ENCODE data around the gene KCNG4. TPM values are rescaled to one million over a fixed set of nuclear protein-coding genes. Genes with fewer than 3 reads are reported as not detected.

The KCNG4 gene
- polyA plus RNA-seq, 1 experiment = not detected

GRCh38 chr16:84283314-84284153, 43.7 kb upstream of the KCNG4 start:
- no peak for TF ChIP-seq CTCF (IDR thresholded peaks at IDR 0.05; ENCODE audit: low read depth, low read length)
- CTCF ChIA-PET = interaction anchor here (0.6 to 1.3 kb wide), 2 partner anchors 127 to 201 kb away, joined by 4 to 7 read pairs; no protein-coding TSS in a partner anchor
- Histone ChIP-seq H3K9me3 (ENCODE audit: control insufficient read depth, insufficient read depth, low read length) (peaks cover 3% of the 10 kb centered on the region; the same call in 1 of the 2 replicates), H3K4me3 (ENCODE audit: low read depth, low read length) (no peak overlapping the region), H3K27ac (ENCODE audit: low read depth, low read length) (no peak overlapping the region), H3K27me3 (ENCODE audit: control insufficient read depth, insufficient read depth, low read length) (peaks cover 16% of the 10 kb centered on the region)
- POLR2A ChIA-PET = no interaction called here
- no peak for DNase-seq (ENCODE audit: low read depth, low spot score)

GRCh38 chr16:84282533-84282932, 42.7 kb upstream of the KCNG4 start:
- no peak for TF ChIP-seq CTCF (IDR thresholded peaks at IDR 0.05; ENCODE audit: low read depth, low read length)
- Histone ChIP-seq H3K27me3 (ENCODE audit: control insufficient read depth, insufficient read depth, low read length) (peaks cover 10% of the 10 kb centered on the region), H3K27ac (ENCODE audit: low read depth, low read length) (no peak overlapping the region), H3K4me3 (ENCODE audit: low read depth, low read length) (no peak overlapping the region), H3K9me3 (ENCODE audit: control insufficient read depth, insufficient read depth, low read length) (no peaks in the 10 kb centered on the region)
- DNase-seq (ENCODE audit: low read depth, low spot score) = no peak
- POLR2A ChIA-PET = no interaction called here
- CTCF ChIA-PET = no interaction called here

GRCh38 chr16:84281074-84281473, 41.3 kb upstream of the KCNG4 start:
- no peak for TF ChIP-seq CTCF (IDR thresholded peaks at IDR 0.05; ENCODE audit: low read depth, low read length)
- ChIA-PET POLR2A (no interaction called here), CTCF (interaction anchor here (0.9 to 2.7 kb wide), 3 partner anchors 27 to 203 kb away, joined by 3 to 19 read pairs (median 3); partner anchors contain the start of gene TAF1C)
- Histone ChIP-seq H3K27ac (ENCODE audit: low read depth, low read length) (no peak overlapping the region), H3K9me3 (ENCODE audit: control insufficient read depth, insufficient read depth, low read length) (no peaks in the 10 kb centered on the region), H3K27me3 (ENCODE audit: control insufficient read depth, insufficient read depth, low read length) (peaks cover 10% of the 10 kb centered on the region), H3K4me3 (ENCODE audit: low read depth, low read length) (no peak overlapping the region)
- DNase-seq (ENCODE audit: low read depth, low spot score) = no peak

GRCh38 chr16:84279881-84280280, 40.1 kb upstream of the KCNG4 start:
- Histone ChIP-seq H3K9me3 (ENCODE audit: control insufficient read depth, insufficient read depth, low read length) (no peaks in the 10 kb centered on the region), H3K27ac (ENCODE audit: low read depth, low read length) (no peak overlapping the region), H3K4me3 (ENCODE audit: low read depth, low read length) (no peak overlapping the region), H3K27me3 (ENCODE audit: control insufficient read depth, insufficient read depth, low read length) (peaks cover 15% of the 10 kb centered on the region)
- CTCF ChIA-PET = interaction anchor here (1.9 to 2.7 kb wide), 2 partner anchors 28 to 204 kb away, joined by 11 to 19 read pairs; no protein-coding TSS in a partner anchor
- POLR2A ChIA-PET = no interaction called here
- no peak for DNase-seq (ENCODE audit: low read depth, low spot score)
- no peak for TF ChIP-seq CTCF (IDR thresholded peaks at IDR 0.05; ENCODE audit: low read depth, low read length)

- no peak for DNase-seq (ENCODE audit: low read depth, low spot score)
- Histone ChIP-seq H3K9me3 (ENCODE audit: control insufficient read depth, insufficient read depth, low read length) (no peaks in the 10 kb centered on the region), H3K27ac (ENCODE audit: low read depth, low read length) (no peak overlapping the region), H3K4me3 (ENCODE audit: low read depth, low read length) (no peak overlapping the region), H3K27me3 (ENCODE audit: control insufficient read depth, insufficient read depth, low read length) (peaks cover 15% of the 10 kb centered on the region)
- ChIA-PET CTCF (interaction anchor here (1.9 to 4.1 kb wide), 3 partner anchors 15 to 205 kb away, joined by 11 to 86 read pairs (median 15); no protein-coding TSS in a partner anchor), POLR2A (no interaction called here)
- TF ChIP-seq CTCF (IDR thresholded peaks at IDR 0.05; ENCODE audit: low read depth, low read length) = no peak
These were observed 39.2 kb upstream of the KCNG4 start for GRCh38 chr16:84278968-84279367.
